Mucosa of descending colon (tissue), 3 donors: ENCODE results near the gene RNF144B. TPM values are rescaled to one million over a fixed set of nuclear protein-coding genes. Genes with fewer than 3 reads are reported as not detected.
"Not testable (repeated sequence)": the region's sequence is repeated elsewhere in the genome, so short reads cannot be mapped to it uniquely, and the experiment has no call there.

Source experiments
- ATAC-seq: fragments of 200-7000 bp; cut with Tn5 transposase; one replicate; pipeline ENCODE4 v1.9.1; 2020; ENCODE audit warnings: mild to moderate bottlenecking, moderate library complexity
- DNase-seq, 3 donors: peaks; one replicate each; pipeline ENCODE4 v3.0.0-alpha.2; 2020
- H3K36me3 ChIP-seq: fragments of 200-600 bp; one replicate; pipeline ENCODE4 v1.8.0; 2021; ENCODE audit warnings: low read depth, mild to moderate bottlenecking
- H3K4me1 ChIP-seq: fragments of 200-600 bp; one replicate; pipeline ENCODE4 v1.8.0; 2021; ENCODE audit warnings: low read depth, mild to moderate bottlenecking
- H3K4me3 ChIP-seq: fragments of 200-600 bp; one replicate; pipeline ENCODE4 v1.8.0; 2021; ENCODE audit warnings: mild to moderate bottlenecking
- H3K9me3 ChIP-seq: fragments of 200-600 bp; one replicate; pipeline ENCODE4 v1.8.0; 2021; ENCODE audit warnings: mild to moderate bottlenecking
- CTCF ChIP-seq: fragments of 200-600 bp; IDR thresholded peaks from one replicate; pipeline ENCODE4 v1.8.0; 2022; ENCODE audit warnings: antibody characterized with exemption, mild to moderate bottlenecking
- intact Hi-C, 2 donors: fragments of 100-400 bp; cut with DNase I in 1 of 2; cut with micrococcal nuclease in 1 of 2; formaldehyde crosslinking; loops; one replicate each; pipeline versions ENCODE4 v1.11.0 to v1.11.1; 2022; cut with DNase I, micrococcal nuclease
- total RNA-seq, 3 donors: library from RNA; stranded (reverse); fragmentation: NEBNext Ultra II Directional in 2 of 3; extraction: Animal tissue kit (Norgen Biotek cat#: 25700) in 2 of 3; gene quantifications; one replicate each; pipeline versions ENCODE4 v1.2.1 to v1.2.4, GENCODE V29; 2021 to 2023
- donor health status: DM: no; HTN: no; CAD: no; lungs with moderate emphysema.
- donor health status: DM: no; HTN: no; CAD: no.
- donor health status: DM: no; HTN: yes; CAD: no.

Gene RNF144B
- total RNA-seq, 3 donors from 2014 or later, result 5.9 to 8.7 (median 8.0) TPM

GRCh38 chr6:18405477-18406293 lies 18.5 kb downstream of the RNF144B start:
- Histone ChIP-seq H3K36me3 (no peaks in the 10 kb centered on the region), H3K4me3 (no peak overlapping the region), H3K4me1 (no peaks in the 10 kb centered on the region), H3K9me3 (no peaks in the 10 kb centered on the region)
- peak; percentile 70 for ATAC-seq
- TF ChIP-seq CTCF, result no peak
- DNase-seq, result no peak
- intact Hi-C loops, result no loop called here

- DNase-seq, result no peak
- intact Hi-C loops, result no loop called here
- Histone ChIP-seq H3K36me3 (no peaks in the 10 kb centered on the region), H3K4me1 (no peaks in the 10 kb centered on the region), H3K9me3 (no peaks in the 10 kb centered on the region), H3K4me3 (no peak overlapping the region)
- ATAC-seq, result no peak
- no peak for TF ChIP-seq CTCF
These were observed 20.0 kb downstream of the RNF144B start for GRCh38 chr6:18406955-18407749.

GRCh38 chr6:18409602-18410001 lies 22.5 kb downstream of the RNF144B start:
- H3K9me3 ChIP-seq, DNase-seq, ATAC-seq, H3K4me1 ChIP-seq, H3K36me3 ChIP-seq, intact Hi-C loops, H3K4me3 ChIP-seq: not testable (repeated sequence)

GRCh38 chr6:18410412-18410811 lies 23.3 kb downstream of the RNF144B start:
- intact Hi-C loops, result no loop called here
- H3K9me3 ChIP-seq, result no peaks in the 10 kb centered on the region
- H3K36me3 ChIP-seq, result no peaks in the 10 kb centered on the region
- no peaks in the 10 kb centered on the region for H3K4me1 ChIP-seq
- H3K4me3 ChIP-seq, result no peak overlapping the region
- ATAC-seq (no peak), DNase-seq (no peak)
- TF ChIP-seq CTCF, result no peak

- peak; percentile 23 for ATAC-seq
- Histone ChIP-seq H3K36me3 (no peaks in the 10 kb centered on the region), H3K4me1 (no peaks in the 10 kb centered on the region), H3K4me3 (no peak overlapping the region), H3K9me3 (no peaks in the 10 kb centered on the region)
- intact Hi-C loops, result no loop called here
- no peak for TF ChIP-seq CTCF
- DNase-seq, result no peak
These were observed 24.9 kb downstream of the RNF144B start for GRCh38 chr6:18412068-18412467.

GRCh38 chr6:18412644-18413043 lies 25.5 kb downstream of the RNF144B start:
- intact Hi-C loops, result no loop called here
- no peak for TF ChIP-seq CTCF
- ATAC-seq, result no peak

More at GRCh38 chr6:18412644-18413043, 25.5 kb downstream of the RNF144B start:
- Histone ChIP-seq H3K9me3 (no peaks in the 10 kb centered on the region), H3K36me3 (no peaks in the 10 kb centered on the region), H3K4me3 (no peak overlapping the region), H3K4me1 (no peaks in the 10 kb centered on the region)
- DNase-seq, result no peak
